Left renal cortex interstitium (tissue), 4 donors: ENCODE measurements around the gene IL2RA. TPM values are rescaled to one million over a fixed set of nuclear protein-coding genes. Genes with fewer than 3 reads are reported as not detected.
A peak's percentile ranks its signal among the peaks of the same experiment; 100 is the strongest.
"Not testable (repeated sequence)": the region's sequence is repeated elsewhere in the genome, so short reads cannot be mapped to it uniquely, and the experiment has no call there.

ENCODE experiments used
- DNase-seq, 4 donors: peaks; one replicate each; pipeline ENCODE4 v3.0.0-alpha.2; 2013; ENCODE audit warnings: low read depth in 4 of 4, low spot score in 2 of 4, missing footprints in 1 of 4
- polyA plus RNA-seq, 4 donors: library from polyadenylated mRNA; unstranded; fragments of 120-200 nt; gene quantifications; one replicate each; pipeline ENCODE4 v1.2.1, GENCODE V29; 2013; ENCODE audit not compliant: insufficient read length in 4 of 4

Gene IL2RA
- polyA plus RNA-seq, 4 donors: 0.06 to 0.20 TPM; not detected in 2

- no peak for DNase-seq
These were observed 43.0 kb downstream of the IL2RA start for GRCh38 chr10:6019010-6019782.

DNA sequence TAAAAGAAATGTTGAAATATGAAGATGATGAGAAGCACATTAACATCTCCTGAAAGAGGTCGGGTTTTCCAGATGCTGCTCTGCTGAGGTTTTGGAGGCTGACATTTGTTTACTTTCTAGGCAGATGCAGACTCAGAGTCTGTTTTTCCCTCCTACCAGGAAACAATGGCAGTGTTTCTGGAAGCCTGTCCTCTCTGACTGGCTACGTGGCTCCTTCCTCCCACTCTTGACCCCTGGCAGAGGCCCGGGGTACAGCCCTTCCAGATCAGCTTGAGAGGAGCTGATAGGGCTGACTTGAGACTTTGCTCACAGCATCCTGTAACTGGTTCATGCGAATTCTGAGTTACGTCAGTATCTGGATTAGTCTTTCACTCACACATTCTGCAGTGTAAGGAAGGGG is 43.7 kb downstream of the IL2RA start:
- DNase-seq: no peak

DNA sequence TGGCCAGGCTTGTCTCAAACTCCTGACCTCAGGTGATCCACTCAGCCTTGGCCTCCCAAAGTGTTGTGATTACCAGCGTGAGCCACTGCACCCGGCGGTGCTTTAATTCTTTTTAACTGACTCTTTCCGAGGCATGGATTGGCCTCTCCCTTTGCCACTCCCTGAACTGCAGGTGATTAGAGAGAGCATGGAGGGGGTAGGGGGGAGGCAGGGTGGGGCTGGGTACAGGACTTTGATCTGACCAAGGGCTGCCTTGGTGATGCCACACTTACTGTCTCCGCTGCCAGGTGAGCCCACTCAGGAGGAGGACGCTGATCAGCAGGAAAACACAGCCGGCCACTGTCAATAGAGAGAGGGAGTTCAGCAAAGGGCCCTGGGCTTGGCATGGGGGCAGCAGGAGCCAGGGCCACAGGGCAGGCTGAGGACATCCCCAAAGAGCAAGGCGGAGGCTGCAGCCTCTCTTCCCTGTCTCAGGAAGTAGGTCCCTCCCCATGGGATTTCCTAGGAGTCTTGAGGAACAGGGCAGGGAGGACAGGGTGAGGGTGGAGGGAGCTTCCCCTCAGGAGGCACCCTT is 44.3 kb downstream of the IL2RA start:
- DNase-seq: no peak

DNA sequence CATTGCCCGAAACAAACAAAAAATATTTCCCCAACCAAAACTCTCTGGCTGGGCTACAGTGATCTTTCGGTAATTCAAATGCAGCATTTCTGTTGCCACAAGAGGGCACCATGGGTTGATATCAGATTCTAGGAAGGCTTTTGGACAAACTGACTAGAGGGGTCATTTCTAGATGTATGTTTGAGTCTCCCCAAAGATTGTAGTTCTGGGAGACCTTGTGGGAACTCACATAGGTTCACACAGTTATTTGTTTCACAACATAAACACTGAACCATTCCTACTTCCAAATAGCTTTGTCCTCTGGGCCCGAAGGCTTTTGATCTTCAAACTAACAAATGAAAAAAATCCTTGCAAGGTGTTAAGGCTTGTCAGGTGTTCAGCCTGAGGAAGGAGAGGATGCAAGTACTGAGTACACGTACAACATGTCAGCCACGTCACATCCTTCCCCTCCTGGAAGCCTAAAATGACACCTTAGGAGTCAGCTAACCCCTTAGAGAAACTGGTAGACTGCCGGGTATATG is 47.9 kb downstream of the IL2RA start:
- peak in 2 of 4 donors; percentile 6 to 23 for DNase-seq

DNA sequence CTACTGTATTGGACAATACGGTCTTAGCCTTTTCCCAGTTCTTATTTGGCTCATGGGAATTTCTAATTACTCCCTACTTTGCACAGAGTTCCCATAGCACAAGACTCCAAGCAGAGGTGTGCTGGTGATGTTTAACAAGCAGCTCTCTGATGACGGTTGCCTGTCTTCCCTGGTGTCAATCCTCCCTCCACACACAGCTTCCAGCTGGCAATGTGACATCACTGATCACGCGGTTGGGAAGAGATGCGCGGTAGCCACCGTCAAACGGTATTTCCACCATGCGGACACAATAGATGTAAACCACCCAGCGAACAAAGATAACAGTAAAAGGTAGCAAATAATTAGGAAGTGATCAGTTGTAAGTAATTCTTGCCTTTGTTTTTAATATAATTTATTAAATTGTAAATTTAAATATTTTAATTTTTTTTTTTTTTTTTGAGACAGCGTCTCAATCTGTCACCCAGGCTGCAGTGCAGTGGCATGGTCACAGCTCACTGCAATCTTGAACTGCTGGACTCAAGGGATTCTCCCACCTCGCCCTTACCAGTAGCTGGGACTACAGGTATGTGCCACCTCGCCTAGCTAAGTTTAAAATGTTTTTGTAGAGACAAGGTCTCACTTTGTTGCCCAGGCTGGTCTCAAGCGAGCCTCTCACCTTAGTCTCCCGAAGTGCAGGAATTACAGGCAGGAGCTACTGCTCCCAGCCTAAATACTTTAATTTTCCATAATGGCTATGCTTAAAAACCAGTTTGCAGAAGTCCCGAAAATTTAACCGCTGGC is 48.6 kb downstream of the IL2RA start:
- DNase-seq: no peak

DNA sequence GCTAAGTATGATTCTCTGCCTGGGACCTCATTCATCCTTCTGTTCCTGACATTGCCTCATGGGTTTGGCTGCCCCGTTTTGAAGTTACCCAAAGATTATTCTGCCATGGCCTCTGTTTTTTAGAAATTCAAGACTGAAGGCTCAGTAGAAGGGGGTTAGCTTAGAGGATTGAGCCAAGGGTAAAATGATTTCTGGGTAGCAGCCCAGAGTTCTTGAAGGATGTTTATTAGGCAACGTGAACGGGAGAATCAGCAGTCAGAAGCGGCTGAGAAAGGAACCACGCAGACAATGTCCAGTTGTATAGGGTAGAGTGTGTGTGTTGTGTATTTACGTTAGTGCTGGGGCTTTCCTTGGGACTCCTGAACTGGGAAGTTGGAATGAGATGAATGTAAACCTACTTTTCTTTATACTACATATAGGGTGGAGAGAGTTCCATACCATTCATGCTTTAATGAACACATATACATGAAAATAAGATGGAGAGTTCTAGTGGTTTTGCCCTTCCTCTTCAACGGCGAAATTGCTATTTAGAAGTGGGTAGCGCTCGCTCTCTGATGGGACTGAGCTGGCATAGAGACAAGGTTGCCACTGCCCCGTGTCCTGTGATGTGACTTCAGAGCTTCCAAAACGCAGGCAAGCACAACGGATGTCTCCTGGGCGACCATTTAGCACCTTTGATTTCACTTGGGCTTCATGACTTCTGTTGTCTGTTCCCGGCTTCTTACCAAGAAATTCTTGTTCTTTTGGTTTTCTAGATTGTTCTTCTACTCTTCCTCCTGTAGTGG is 49.9 kb downstream of the IL2RA start:
- no peak for DNase-seq

DNA sequence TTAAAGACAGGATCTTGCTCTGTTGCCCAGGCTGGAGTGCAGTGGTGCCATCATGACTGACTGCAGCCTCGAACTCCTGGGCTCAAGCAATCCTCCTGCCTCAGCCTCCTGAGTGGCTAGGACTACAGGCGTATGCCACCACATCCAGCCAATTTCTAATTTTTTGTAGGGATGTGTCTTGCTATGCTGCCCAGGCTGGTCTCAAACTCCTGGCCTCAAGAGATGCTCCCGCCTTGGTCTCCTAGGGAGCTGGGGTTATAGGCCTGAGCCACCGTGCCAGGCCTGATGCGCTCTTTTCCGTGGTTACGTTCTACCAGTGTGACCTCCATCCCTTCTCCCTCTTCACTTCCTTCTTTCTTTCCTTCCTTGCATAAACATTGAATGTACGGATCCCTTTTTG is 50.6 kb downstream of the IL2RA start:
- DNase-seq: no peak

DNA sequence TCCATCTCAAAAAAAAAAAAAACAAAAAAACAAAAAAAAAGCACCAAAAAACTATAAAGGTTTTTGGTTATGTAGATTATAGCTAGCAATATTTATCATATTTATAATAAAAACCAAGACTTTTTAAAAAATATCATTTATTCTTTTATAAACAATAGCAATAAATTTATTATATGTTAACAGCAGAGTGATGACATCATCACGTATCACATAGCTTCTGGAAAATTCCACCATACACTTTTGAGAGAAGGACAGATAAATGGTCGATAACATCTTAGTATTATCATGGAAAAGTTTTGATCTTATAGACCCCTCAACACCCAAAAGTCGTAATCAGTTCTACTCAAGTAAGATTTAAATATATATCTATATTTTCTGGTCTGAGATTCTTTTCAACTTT is 51.6 kb downstream of the IL2RA start:
- DNase-seq: no peak

DNA sequence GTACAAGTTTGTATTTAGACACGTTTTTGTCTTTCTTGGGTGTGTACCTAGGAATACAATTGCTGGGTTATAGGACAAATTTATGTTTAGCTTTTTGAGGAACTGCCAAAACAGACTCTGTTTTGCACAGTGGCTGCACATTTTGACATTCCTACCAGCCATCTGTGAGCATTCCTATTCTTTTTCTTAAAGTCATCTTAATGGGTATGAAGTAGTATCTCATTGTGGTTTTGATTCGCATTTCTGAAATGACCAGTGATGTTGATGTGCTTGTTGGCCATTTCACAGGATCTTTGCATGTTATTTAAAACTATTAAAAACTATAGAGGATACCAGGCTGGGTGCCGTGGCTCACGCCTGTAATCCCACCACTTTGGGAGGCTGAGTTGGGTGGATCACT is 52.2 kb downstream of the IL2RA start:
- no peak for DNase-seq

GRCh38 chr10:6009150-6009549 is 53.0 kb downstream of the IL2RA start:
- DNase-seq: no peak

DNA sequence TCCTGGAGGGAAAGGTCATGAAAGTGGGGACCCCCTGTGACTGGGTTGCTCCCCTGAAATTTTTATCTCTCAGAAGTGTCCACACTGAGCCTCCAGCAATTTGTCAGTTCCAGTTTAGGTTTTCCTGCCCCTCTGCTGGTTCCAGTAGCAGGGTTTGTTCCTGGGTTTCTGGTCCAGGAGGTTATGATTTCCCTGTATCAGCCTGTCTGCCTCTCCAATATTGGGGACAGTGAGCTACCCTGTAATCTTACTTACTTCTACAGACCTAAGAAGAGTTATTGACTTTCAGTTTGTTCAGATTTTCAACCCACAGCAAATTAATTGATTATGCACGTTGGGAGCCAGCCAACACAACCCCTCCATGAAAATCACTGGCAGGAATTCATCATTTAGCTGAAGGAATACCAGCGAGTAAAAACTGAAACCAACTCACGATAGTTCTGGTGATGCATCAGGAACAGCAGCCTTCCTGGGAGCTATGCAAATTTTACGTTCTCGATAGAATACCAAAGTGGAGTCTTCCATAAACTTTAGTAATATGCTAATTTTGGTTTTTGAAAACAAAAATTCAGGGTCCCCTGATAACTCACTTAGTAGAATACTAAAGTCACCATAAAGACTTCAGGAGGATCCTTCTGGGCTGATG is 53.5 kb downstream of the IL2RA start:
- no peak for DNase-seq

DNA sequence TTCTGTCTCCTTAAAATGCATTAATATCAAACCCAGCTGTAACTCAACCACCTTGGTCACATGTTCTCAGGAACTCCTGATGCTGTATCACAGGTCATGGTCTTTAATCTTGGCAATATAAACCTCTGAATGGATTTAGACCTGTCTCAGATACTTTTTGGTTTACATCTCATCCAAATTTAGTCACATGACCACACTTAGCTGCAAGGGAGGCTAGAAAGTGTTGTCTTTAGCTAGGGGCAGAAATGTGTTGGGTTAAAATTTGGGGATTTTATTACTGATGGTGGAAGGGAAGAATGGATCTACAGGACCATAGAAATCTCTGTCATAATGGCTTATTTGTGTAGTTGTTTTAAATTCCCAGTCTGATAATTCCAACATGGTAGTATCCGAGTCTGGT is 55.2 kb downstream of the IL2RA start:
- no peak for DNase-seq

DNA sequence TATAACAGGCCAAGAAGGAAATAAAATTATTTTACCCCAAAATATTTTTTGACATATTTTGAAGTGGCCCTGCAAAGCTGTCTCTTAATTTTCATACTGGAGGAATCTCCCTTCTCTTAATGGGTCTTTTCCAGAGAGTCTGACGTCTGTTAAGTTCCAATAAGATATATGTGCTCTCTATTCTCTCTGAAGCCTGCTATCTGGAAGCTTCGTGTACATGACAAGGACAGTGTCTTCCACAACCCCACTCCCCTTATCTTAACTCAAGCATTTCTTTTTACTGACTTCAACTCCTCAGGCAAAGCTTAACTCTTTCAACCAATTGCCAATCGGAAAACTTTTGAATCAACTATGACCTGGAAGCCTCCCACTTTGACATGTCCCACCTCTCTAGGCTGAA is 55.6 kb downstream of the IL2RA start:
- DNase-seq: no peak

- no peak for DNase-seq
These were observed 56.2 kb downstream of the IL2RA start for GRCh38 chr10:6005856-6006395.

GRCh38 chr10:6005161-6005804 is 56.9 kb downstream of the IL2RA start:
- not testable (repeated sequence) for DNase-seq

DNA sequence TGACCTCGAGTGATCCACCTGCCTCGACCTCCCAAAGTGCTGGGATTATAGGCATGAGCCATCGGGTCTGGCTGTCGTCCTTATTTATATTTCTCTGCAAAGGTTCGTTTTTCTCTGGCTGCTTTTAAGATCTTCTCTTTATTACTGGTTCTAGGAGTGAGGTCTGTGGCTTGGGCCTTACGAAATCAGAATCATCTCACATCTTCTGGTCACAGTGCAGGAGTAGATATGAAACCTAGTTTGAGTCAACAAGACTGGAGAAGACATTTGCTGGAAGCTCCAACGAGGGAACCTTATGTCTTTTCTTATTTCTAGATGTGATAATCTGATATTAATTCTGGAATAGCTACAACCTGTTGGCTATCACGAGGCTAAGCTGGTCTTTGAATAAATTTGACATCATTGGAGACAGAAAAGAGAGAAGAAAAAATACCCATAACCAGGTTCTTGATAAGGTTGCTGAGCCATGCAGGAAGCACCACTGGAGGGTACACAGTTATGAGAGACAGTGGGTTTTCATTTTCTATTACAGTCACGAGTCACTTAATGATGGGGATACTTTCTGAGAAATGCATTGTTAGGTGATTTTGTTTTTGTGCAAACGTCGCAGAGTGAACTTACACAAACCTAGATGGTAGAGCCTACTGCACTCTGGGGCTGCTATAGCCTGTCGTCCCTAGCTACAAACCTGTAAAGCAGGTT is 59.2 kb downstream of the IL2RA start:
- DNase-seq: no peak

GRCh38 chr10:5999440-6000165 is 62.6 kb downstream of the IL2RA start:
- DNase-seq: no peak

GRCh38 chr10:5996696-5997095 is 65.5 kb downstream of the IL2RA start:
- no peak for DNase-seq
